Gastroesophageal sphincter (tissue), 4 donors: ENCODE measurements around the gene NEURL1. TPM values are rescaled to one million over a fixed set of nuclear protein-coding genes. Genes with fewer than 3 reads are reported as not detected.

Experiments used
- ATAC-seq: fragments of 150-250 bp; one replicate; pipeline ENCODE4 v1.9.1; 2016; ENCODE audit warnings: mild to moderate bottlenecking, moderate library complexity
- H3K27ac ChIP-seq, 4 donors: fragments of 200-600 bp; sonication (generic) in 3 of 4; 1 replicate in 3 of 4; 2 replicates in 1 of 4; pipeline ENCODE4 v1.5.1; 2016 to 2019
- H3K27me3 ChIP-seq: fragments of 200-600 bp; sonication (generic); one replicate; pipeline ENCODE4 v1.5.1; 2019
- H3K36me3 ChIP-seq, 2 donors: fragments of 200-600 bp; sonication (generic); one replicate each; pipeline ENCODE4 v1.5.1; 2019; ENCODE audit warnings: control low read depth in 1 of 2
- H3K4me1 ChIP-seq, 3 donors: fragments of 200-600 bp; sonication (generic); 1 replicate in 2 of 3; 2 replicates in 1 of 3; pipeline ENCODE4 v1.5.1; 2016 to 2019; ENCODE audit warnings: control low read depth in 2 of 3
- H3K4me3 ChIP-seq, 2 donors: fragments of 200-600 bp; sonication (generic); one replicate each; pipeline ENCODE4 v1.5.1; 2019; ENCODE audit warnings: mild to moderate bottlenecking in 1 of 2, moderate library complexity in 1 of 2
- H3K9me3 ChIP-seq, 3 donors: fragments of 200-600 bp; sonication (generic); one replicate each; pipeline ENCODE4 v1.5.1; 2017 to 2019; ENCODE audit warnings: control low read depth in 2 of 3
- EP300 ChIP-seq: sonication (generic); formaldehyde crosslinking; IDR thresholded peaks from one replicate; pipeline ENCODE4 v1.6.1; 2017; ENCODE audit warnings: antibody characterized with exemption, mild to moderate bottlenecking
- POLR2A ChIP-seq, 2 donors: fragments of 450-650 bp; IDR thresholded peaks; one replicate each; pipeline ENCODE4 v1.6.1; 2017; ENCODE audit warnings: antibody characterized with exemption in 2 of 2, mild to moderate bottlenecking in 2 of 2, moderate library complexity in 1 of 2
- POLR2AphosphoS5 ChIP-seq: sonication (generic); formaldehyde crosslinking; IDR thresholded peaks from one replicate; pipeline ENCODE4 v1.6.1; 2017; ENCODE audit warnings: antibody characterized with exemption
- WGBS, 2 donors: methylation state at CpG; one replicate each; pipeline ENCODE4 v1.1.5; 2018; ENCODE audit warnings: low coverage in 1 of 2; 5-methylcytosine and 5-hydroxymethylcytosine counted together
- total RNA-seq, 4 donors: library from RNA; depleted of rRNA; stranded (reverse); fragments of >200 nt; gene quantifications; one replicate each; pipeline ENCODE4 v1.1.0, GENCODE V29; 2016
- TF ChIP-seq, protein P1 (sequence below), 4 experiments: fragments of 200-600 bp in 2 of 4; fragments of 450-650 bp in 2 of 4; sonication (generic) in 1 of 4; IDR thresholded peaks; one replicate each; pipeline ENCODE4 v1.5.1; 2017 to 2019; ENCODE audit warnings: antibody characterized with exemption in 4 of 4, mild to moderate bottlenecking in 2 of 4, moderate library complexity in 2 of 4

The NEURL1 gene
- total RNA-seq, 4 donors from 2014 or later: 0.15 to 0.27 (median 0.19) TPM; not detected in 1

DNA sequence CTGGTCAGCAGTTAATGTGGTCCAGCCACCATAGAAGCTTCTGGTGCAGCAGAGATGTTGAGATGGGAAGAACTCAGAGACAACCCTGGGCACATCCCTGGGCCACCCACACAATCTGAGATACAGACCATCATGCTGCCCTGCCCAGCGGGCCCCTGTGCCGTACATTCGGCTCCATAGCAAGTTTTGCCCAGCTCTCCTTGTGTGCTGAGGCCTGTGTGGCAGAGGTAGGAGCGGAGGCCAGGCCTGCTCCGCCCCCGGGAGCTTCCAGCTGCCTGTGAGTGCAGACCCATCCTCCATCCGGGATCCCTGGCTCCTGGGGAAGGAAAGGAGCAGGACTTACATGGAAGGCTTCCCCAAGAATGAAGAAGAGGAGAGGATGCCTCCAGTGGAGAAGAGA, 140.3 kb downstream of the NEURL1 start:
- H3K27ac ChIP-seq: no peak overlapping the region

DNA sequence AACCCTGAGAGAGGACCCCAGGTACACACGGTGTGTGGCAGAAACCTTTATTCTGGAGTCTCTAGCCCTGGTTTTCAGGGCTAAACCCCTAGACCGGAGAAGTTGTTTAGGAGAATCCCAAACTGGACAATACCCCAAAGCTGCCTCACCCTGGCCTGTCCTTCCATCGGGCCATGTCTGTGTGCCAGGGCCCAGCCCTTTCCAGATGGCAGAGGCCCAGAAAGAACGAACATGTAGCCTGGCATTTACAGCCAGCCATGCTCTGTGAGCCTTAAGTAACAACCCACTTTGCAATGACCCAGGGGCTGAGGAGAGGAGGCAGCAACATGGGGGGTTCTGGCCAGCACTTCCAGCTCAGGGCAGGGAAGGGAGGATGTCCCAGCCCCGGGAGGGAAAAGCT, 142.1 kb downstream of the NEURL1 start:
- 57% methylated on average over 1 of the region's 5 CpGs; no CpG with 5 or more reads in 1 of the 2 donors for WGBS, 2 donors
- Histone ChIP-seq H3K4me3 (no peak overlapping the region), H3K4me1 (peaks cover 8 to 60% (median 37%) of the 10 kb centered on the region in 3 donors), H3K27ac (peak overlapping the region in 3 of 4 donors; percentile 18 to 88 (median 88)), H3K9me3 (no peaks in the 10 kb centered on the region), H3K36me3 (peaks cover 0 to 41% of the 10 kb centered on the region in 2 donors), H3K27me3 (no peaks in the 10 kb centered on the region)
- TF ChIP-seq POLR2AphosphoS5 (peak; percentile 19), POLR2A (IDR thresholded peaks at IDR 0.05) (no peak)
- ATAC-seq: no peak

More for the DNA sequence above, 140.3 kb downstream of the NEURL1 start:
- TF ChIP-seq POLR2A (IDR thresholded peaks at IDR 0.05): no peak
- TF ChIP-seq, protein P1, sequence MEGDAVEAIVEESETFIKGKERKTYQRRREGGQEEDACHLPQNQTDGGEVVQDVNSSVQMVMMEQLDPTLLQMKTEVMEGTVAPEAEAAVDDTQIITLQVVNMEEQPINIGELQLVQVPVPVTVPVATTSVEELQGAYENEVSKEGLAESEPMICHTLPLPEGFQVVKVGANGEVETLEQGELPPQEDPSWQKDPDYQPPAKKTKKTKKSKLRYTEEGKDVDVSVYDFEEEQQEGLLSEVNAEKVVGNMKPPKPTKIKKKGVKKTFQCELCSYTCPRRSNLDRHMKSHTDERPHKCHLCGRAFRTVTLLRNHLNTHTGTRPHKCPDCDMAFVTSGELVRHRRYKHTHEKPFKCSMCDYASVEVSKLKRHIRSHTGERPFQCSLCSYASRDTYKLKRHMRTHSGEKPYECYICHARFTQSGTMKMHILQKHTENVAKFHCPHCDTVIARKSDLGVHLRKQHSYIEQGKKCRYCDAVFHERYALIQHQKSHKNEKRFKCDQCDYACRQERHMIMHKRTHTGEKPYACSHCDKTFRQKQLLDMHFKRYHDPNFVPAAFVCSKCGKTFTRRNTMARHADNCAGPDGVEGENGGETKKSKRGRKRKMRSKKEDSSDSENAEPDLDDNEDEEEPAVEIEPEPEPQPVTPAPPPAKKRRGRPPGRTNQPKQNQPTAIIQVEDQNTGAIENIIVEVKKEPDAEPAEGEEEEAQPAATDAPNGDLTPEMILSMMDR (IDR thresholded peaks at IDR 0.05): no peak
- no peak for TF ChIP-seq EP300
- TF ChIP-seq POLR2AphosphoS5: no peak
- H3K4me1 ChIP-seq: peaks cover 8 to 57% (median 29%) of the 10 kb centered on the region in 3 donors
- ATAC-seq: no peak
- WGBS, 2 donors: no CpG with 5 or more reads among the region's 7 CpGs
- peaks cover 0 to 41% of the 10 kb centered on the region in 2 donors for H3K36me3 ChIP-seq
- no peak overlapping the region for H3K4me3 ChIP-seq
- no peaks in the 10 kb centered on the region for H3K9me3 ChIP-seq
- H3K27me3 ChIP-seq: no peaks in the 10 kb centered on the region

DNA sequence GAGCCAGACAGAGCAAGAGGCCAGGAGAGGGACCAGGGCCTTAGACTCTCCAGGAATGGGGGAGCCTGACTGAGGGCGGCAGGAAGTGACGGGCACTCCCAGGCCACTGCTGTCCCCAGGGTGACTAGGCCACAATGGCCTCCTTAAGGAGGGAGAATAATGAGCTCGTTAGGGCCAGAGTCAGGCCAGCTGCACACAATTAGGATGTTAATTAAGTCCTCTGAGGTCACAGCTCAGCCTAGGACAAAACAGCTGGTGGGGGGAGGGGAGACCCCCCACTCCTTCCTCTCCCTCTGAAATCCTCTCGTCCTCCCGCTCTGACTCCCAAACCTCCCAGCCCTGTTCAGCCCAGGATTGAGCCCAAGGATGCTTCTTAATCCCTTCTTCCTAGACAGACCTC, 143.0 kb downstream of the NEURL1 start:
- Histone ChIP-seq H3K4me1 (peaks cover 8 to 68% (median 39%) of the 10 kb centered on the region in 3 donors), H3K4me3 (no peak overlapping the region), H3K27me3 (no peaks in the 10 kb centered on the region), H3K27ac (peak overlapping the region in 3 of 4 donors; percentile 86 to 88 (median 88)), H3K36me3 (peaks cover 0 to 39% of the 10 kb centered on the region in 2 donors), H3K9me3 (no peaks in the 10 kb centered on the region)
- WGBS, 2 donors: 46 to 59% methylated on average over 4 to 5 of the region's 5 CpGs
- TF ChIP-seq POLR2A (IDR thresholded peaks at IDR 0.05) (no peak), EP300 (no peak), POLR2AphosphoS5 (no peak)
- TF ChIP-seq, protein P1 (IDR thresholded peaks at IDR 0.05): no peak
- no peak for ATAC-seq

GRCh38 chr10:103637011-103637410, 143.5 kb downstream of the NEURL1 start:
- Histone ChIP-seq H3K27ac (peak overlapping the region in 3 of 4 donors; percentile 86 to 88 (median 88)), H3K4me1 (peaks cover 8 to 74% (median 39%) of the 10 kb centered on the region in 3 donors), H3K27me3 (no peaks in the 10 kb centered on the region), H3K4me3 (no peak overlapping the region), H3K9me3 (no peaks in the 10 kb centered on the region), H3K36me3 (peaks cover 0 to 34% of the 10 kb centered on the region in 2 donors)
- peak; percentile 10 for ATAC-seq
- WGBS, 2 donors: 60 to 80% methylated on average over 1 of the region's 10 CpGs
- no peak for TF ChIP-seq POLR2AphosphoS5
- TF ChIP-seq, protein P1 (IDR thresholded peaks at IDR 0.05): no peak

GRCh38 chr10:103637927-103638557, 144.5 kb downstream of the NEURL1 start:
- Histone ChIP-seq H3K27me3 (no peaks in the 10 kb centered on the region), H3K4me1 (peaks cover 8 to 84% (median 39%) of the 10 kb centered on the region in 3 donors), H3K4me3 (peak overlapping the region in 1 of 2 donors; percentile 25), H3K36me3 (peaks cover 0 to 30% of the 10 kb centered on the region in 2 donors), H3K27ac (peak overlapping the region; percentile 54 to 88 (median 87)), H3K9me3 (no peaks in the 10 kb centered on the region)
- ATAC-seq: peak; percentile 90
- TF ChIP-seq POLR2AphosphoS5: peak; percentile 67
- no peak for TF ChIP-seq EP300
- TF ChIP-seq, protein P1 (IDR thresholded peaks at IDR 0.05): peak in 1 of 4 experiments; percentile 3
- 28% methylated on average over 11 of the region's 19 CpGs; no CpG with 5 or more reads in 1 of the 2 donors for WGBS, 2 donors
